Endothelial cell of umbilical vein (primary cell): Measurements from ENCODE around the gene RANGAP1. TPM values are rescaled to one million over a fixed set of nuclear protein-coding genes. Genes with fewer than 3 reads are reported as not detected.

Source experiments
- BruUV-seq: library from RNA; stranded (reverse); fragments of 400-500 nt; replicated peaks from 2 replicates; lab custom pipeline; 2021; lab: Mats Ljungman, UMichigan
- CTCF ChIA-PET: fragments of 300-600, 350-600 bp; sonication (Branson Sonifier 250); formaldehyde crosslinking; loops from one replicate; lab custom pipeline; 2021; ENCODE audit warnings: antibody characterized with exemption, inconsistent platforms; lab: Charles Lee
- POLR2A ChIA-PET: fragments of 300-600, 350-600 bp; sonication (Branson Sonifier 250); formaldehyde crosslinking; loops from one replicate; lab custom pipeline; 2021; ENCODE audit warnings: antibody characterized with exemption, inconsistent platforms; lab: Charles Lee
- DNase-seq: peaks from one replicate; pipeline ENCODE4 v3.0.0-alpha.2; 2011; ENCODE audit warnings: low read depth, low spot score
- FAIRE-seq: peaks from 2 replicates; lab custom pipeline; 2011; peaks lifted over from hg19 to GRCh38; lab: Jason Lieb, UNC
- H2AFZ ChIP-seq: 2 replicates; pipeline ENCODE4 v1.6.0; 2012; ENCODE audit warnings: low read depth, low read length, control low read depth, inconsistent platforms
- H3K27ac ChIP-seq: 2 replicates; pipeline ENCODE4 v1.5.1; 2011; ENCODE audit warnings: low read depth, mild to moderate bottlenecking, control low read depth, low read length, moderate library complexity; ENCODE audit not compliant: insufficient read depth
- H3K27me3 ChIP-seq, 2 experiments: 2 replicates each; pipeline versions ENCODE4 v1.6.0 to v1.6.1; 2011; ENCODE audit warnings: low read length in 2 of 2, mixed read lengths in 1 of 2; ENCODE audit not compliant: control insufficient read depth in 2 of 2, insufficient read depth in 2 of 2
- H3K36me3 ChIP-seq, 2 experiments: 2 replicates in 1 of 2; 3 replicates in 1 of 2; pipeline ENCODE4 v1.5.1; 2011; ENCODE audit warnings: low read length in 2 of 2, mild to moderate bottlenecking in 1 of 2, moderate library complexity in 1 of 2; ENCODE audit not compliant: control insufficient read depth in 2 of 2, insufficient read depth in 2 of 2; ENCODE audit errors: extremely low read depth in 1 of 2
- H3K4me1 ChIP-seq: 3 replicates; pipeline ENCODE4 v1.5.1; 2011; ENCODE audit warnings: mild to moderate bottlenecking, low read length; ENCODE audit not compliant: control insufficient read depth, insufficient read depth; ENCODE audit errors: extremely low read depth
- H3K4me2 ChIP-seq: 2 replicates; pipeline ENCODE4 v1.6.1; 2011; ENCODE audit warnings: low read length, control low read depth, mixed read lengths; ENCODE audit not compliant: insufficient read depth
- H3K4me3 ChIP-seq, 3 experiments: fragments of 200-600 bp in 1 of 3; sonication (generic), shearing (Covaris generic) in 1 of 3; replicated peaks in 1 of 3; 2 replicates each; pipeline ENCODE4 v1.5.1; 2011 to 2016; ENCODE audit warnings: control low read depth in 3 of 3, low read length in 3 of 3, mild to moderate bottlenecking in 2 of 3, inconsistent platforms in 1 of 3, low read depth in 1 of 3, moderate library complexity in 1 of 3; ENCODE audit not compliant: insufficient read depth in 1 of 3
- H3K79me2 ChIP-seq: 2 replicates; pipeline ENCODE4 v1.6.0; 2012; ENCODE audit warnings: low read length, inconsistent platforms; ENCODE audit not compliant: control insufficient read depth, insufficient read depth
- H3K9ac ChIP-seq: replicated peaks from 2 replicates; pipeline ENCODE3; 2011; ENCODE audit warnings: low read length, control low read depth; ENCODE audit not compliant: insufficient read depth; ENCODE audit errors: extremely low read depth
- H3K9me1 ChIP-seq: replicated peaks from 3 replicates; pipeline ENCODE4 v1.6.0; 2011; ENCODE audit warnings: mild to moderate bottlenecking, low read length; ENCODE audit not compliant: control insufficient read depth, insufficient read depth; ENCODE audit errors: extremely low read depth
- H3K9me3 ChIP-seq: replicated peaks from 2 replicates; pipeline ENCODE4 v1.5.1; 2012; ENCODE audit warnings: low read length, inconsistent platforms; ENCODE audit not compliant: control insufficient read depth, insufficient read depth
- H4K20me1 ChIP-seq: replicated peaks from 2 replicates; pipeline ENCODE3; 2011; ENCODE audit warnings: mild to moderate bottlenecking, low read length; ENCODE audit not compliant: control insufficient read depth, insufficient read depth; ENCODE audit errors: extremely low read depth
- EZH2 ChIP-seq: IDR thresholded peaks from 2 replicates; pipeline ENCODE4 v1.6.1; 2012; ENCODE audit warnings: borderline replicate concordance, low read depth, mild to moderate bottlenecking, moderate library complexity, low read length, inconsistent platforms; ENCODE audit not compliant: severe bottlenecking
- FOS ChIP-seq: IDR thresholded peaks from 2 replicates; pipeline ENCODE4 v1.6.1; 2011; ENCODE audit warnings: mild to moderate bottlenecking, low read length, moderate library complexity, borderline replicate concordance; ENCODE audit not compliant: insufficient read depth
- GATA2 ChIP-seq: IDR thresholded peaks from 2 replicates; pipeline ENCODE4 v1.7.0; 2011; ENCODE audit warnings: low read depth, mild to moderate bottlenecking, moderate library complexity, mixed read lengths, low read length; ENCODE audit not compliant: insufficient read length, insufficient read depth
- JUN ChIP-seq: IDR thresholded peaks from 2 replicates; pipeline ENCODE4 v1.6.1; 2011; ENCODE audit warnings: borderline replicate concordance, low read depth; ENCODE audit not compliant: insufficient read length, insufficient read depth
- MYC ChIP-seq: IDR thresholded peaks from one replicate; pipeline ENCODE4 v1.6.1; 2011; ENCODE audit warnings: mild to moderate bottlenecking, low read depth, low read length
- POLR2A ChIP-seq: IDR thresholded peaks from 2 replicates; pipeline ENCODE4 v1.6.1; 2012; ENCODE audit warnings: low read depth, mild to moderate bottlenecking, control low read depth, low read length
- POLR2AphosphoS5 ChIP-seq: IDR thresholded peaks from 2 replicates; pipeline ENCODE4 v1.6.1; 2012; ENCODE audit warnings: low read depth, mild to moderate bottlenecking, control low read depth, low read length, moderate library complexity; ENCODE audit not compliant: insufficient read depth
- dilution Hi-C: fragments of 300-500 bp; cut with MboI; formaldehyde crosslinking; loops from one replicate; pipeline ENCODE4 v1.15.0; 2019; ENCODE audit warnings: low sequenced_read_pairs; ENCODE audit not compliant: extremely low pct_ligation_motif_present
- intact Hi-C: fragments of 100-400 bp; cut with micrococcal nuclease; formaldehyde crosslinking; loops from one replicate; pipeline ENCODE4 v1.10.0; 2022
- polyA plus RNA-seq, 4 experiments: library from polyadenylated mRNA; depleted of rRNA in 3 of 4; stranded (reverse) in 3 of 4; unstranded in 1 of 4; fragments of >200 nt; gene quantifications; 2 replicates each; pipeline versions ENCODE4 v1.2.1 to v1.2.3, GENCODE V29; 2011 to 2012; ENCODE audit warnings: missing spikeins in 1 of 4
- total RNA-seq: library from RNA; stranded (reverse); gene quantifications from 2 replicates; pipeline ENCODE4 v1.2.3, GENCODE V29; 2021
- TF ChIP-seq, protein P1 (sequence below), 2 donors: IDR thresholded peaks; 1 replicate in 1 of 2; 2 replicates in 1 of 2; pipeline ENCODE4 v1.5.1; 2011; ENCODE audit warnings: low read length in 2 of 2, mild to moderate bottlenecking in 2 of 2, moderate library complexity in 2 of 2, control low read depth in 1 of 2, inconsistent platforms in 1 of 2, low read depth in 1 of 2; ENCODE audit not compliant: insufficient read depth in 1 of 2; ENCODE audit errors: extremely low read depth in 1 of 2
- TF ChIP-seq, protein P2 (sequence below): IDR thresholded peaks from 2 replicates; pipeline ENCODE4 v1.6.1; 2011; ENCODE audit not compliant: insufficient read depth, insufficient read length

The RANGAP1 gene
- total and polyA plus RNA-seq, 2 donors (not counting 3 experiments of a cell fraction or from before 2014, with no cell fraction given) = 169 to 182 TPM

DNA sequence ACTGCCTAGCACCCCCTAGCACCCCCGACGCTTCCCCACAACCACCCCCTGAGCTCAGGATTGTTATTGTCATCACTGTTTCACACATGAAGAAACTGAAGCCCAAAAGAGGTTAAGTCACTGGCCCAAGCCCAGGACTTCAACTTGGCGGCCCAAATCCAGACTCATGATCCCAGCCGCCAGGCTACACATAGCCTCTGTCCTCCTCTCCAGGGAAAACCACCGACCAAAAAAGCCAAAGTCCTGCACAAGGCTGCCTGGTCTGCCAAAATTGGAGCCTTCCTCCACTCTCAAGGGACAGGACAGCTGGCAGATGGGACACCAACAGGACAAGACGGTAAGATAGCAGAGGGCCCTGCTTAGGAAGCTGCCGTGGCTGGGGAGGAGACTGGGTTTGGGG, 70.1 kb downstream of the RANGAP1 start:
- H3K27ac ChIP-seq = no peak overlapping the region
- FAIRE-seq = no peak
- BruUV-seq = no TSS peak
- ChIA-PET POLR2A (no interaction called here), CTCF (interaction anchor here (1.3 to 1.5 kb wide), 2 partner anchors 9 to 14 kb away, joined by 4 to 6 read pairs; no protein-coding TSS in a partner anchor)
- intact Hi-C loops = loop anchor here (2.0 kb wide), 1 partner anchor 15 kb away; no protein-coding TSS in a partner anchor
- H3K9ac ChIP-seq = no peak overlapping the region
- no peak overlapping the region for H2AFZ ChIP-seq
- H4K20me1 ChIP-seq = no peaks in the 10 kb centered on the region
- H3K4me2 ChIP-seq = no peak overlapping the region
- H3K27me3 ChIP-seq = no peaks in the 10 kb centered on the region
- no peaks in the 10 kb centered on the region for H3K79me2 ChIP-seq
- H3K4me3 ChIP-seq = no peak overlapping the region
- peaks cover 0 to 6% of the 10 kb centered on the region in 2 experiments for H3K36me3 ChIP-seq
- DNase-seq = no peak
- H3K9me1 ChIP-seq = no peaks in the 10 kb centered on the region
- no peak for TF ChIP-seq EZH2
- TF ChIP-seq, protein P1, sequence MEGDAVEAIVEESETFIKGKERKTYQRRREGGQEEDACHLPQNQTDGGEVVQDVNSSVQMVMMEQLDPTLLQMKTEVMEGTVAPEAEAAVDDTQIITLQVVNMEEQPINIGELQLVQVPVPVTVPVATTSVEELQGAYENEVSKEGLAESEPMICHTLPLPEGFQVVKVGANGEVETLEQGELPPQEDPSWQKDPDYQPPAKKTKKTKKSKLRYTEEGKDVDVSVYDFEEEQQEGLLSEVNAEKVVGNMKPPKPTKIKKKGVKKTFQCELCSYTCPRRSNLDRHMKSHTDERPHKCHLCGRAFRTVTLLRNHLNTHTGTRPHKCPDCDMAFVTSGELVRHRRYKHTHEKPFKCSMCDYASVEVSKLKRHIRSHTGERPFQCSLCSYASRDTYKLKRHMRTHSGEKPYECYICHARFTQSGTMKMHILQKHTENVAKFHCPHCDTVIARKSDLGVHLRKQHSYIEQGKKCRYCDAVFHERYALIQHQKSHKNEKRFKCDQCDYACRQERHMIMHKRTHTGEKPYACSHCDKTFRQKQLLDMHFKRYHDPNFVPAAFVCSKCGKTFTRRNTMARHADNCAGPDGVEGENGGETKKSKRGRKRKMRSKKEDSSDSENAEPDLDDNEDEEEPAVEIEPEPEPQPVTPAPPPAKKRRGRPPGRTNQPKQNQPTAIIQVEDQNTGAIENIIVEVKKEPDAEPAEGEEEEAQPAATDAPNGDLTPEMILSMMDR (IDR thresholded peaks at IDR 0.05; ENCODE audit: extremely low read depth in 1 of 2, insufficient read depth in 1 of 2, low read depth in 1 of 2, low read length in 2 of 2) = no peak
- TF ChIP-seq, protein P2, sequence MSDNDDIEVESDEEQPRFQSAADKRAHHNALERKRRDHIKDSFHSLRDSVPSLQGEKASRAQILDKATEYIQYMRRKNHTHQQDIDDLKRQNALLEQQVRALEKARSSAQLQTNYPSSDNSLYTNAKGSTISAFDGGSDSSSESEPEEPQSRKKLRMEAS = no peak
- TF ChIP-seq MYC = no peak
- dilution Hi-C loops = no loop called here
- H3K4me1 ChIP-seq = peaks cover 12% of the 10 kb centered on the region
- H3K9me3 ChIP-seq = no peaks in the 10 kb centered on the region

DNA sequence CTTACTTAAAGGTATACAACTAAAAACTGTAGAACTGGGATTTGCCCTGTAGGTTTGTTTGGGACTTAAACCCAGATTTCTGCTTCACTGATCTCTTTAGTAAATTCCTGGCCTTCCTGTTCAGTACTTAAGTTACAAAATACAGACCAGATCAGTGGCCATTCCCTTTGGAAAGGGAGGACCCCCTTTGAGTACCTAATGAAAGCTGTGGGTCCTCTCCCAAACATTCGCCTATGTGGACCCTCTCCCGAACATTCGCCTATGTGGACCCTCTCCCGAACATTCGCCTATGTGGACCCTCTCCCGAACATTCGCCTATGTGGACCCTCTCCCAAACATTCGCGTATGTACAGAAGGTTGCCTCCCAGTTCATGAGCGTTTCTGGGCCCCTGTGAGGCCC, 70.6 kb downstream of the RANGAP1 start:
- Histone ChIP-seq H3K9me3 (no peaks in the 10 kb centered on the region), H3K27ac (no peak overlapping the region), H3K4me3 (no peak overlapping the region), H3K79me2 (no peaks in the 10 kb centered on the region), H2AFZ (no peak overlapping the region), H3K9ac (no peak overlapping the region), H3K4me2 (no peak overlapping the region), H3K4me1 (peaks cover 12% of the 10 kb centered on the region), H4K20me1 (no peaks in the 10 kb centered on the region), H3K27me3 (no peaks in the 10 kb centered on the region), H3K36me3 (peaks cover 2 to 7% of the 10 kb centered on the region in 2 experiments), H3K9me1 (no peaks in the 10 kb centered on the region)
- no TSS peak for BruUV-seq
- intact Hi-C loops = no loop called here
- dilution Hi-C loops = no loop called here
- FAIRE-seq (no peak), DNase-seq (no peak)
- TF ChIP-seq FOS = no peak
- TF ChIP-seq EZH2 = no peak
- no peak for TF ChIP-seq POLR2A
- TF ChIP-seq JUN = no peak
- no peak for TF ChIP-seq GATA2
- TF ChIP-seq, protein P1 (IDR thresholded peaks at IDR 0.05; ENCODE audit: extremely low read depth in 1 of 2, insufficient read depth in 1 of 2, low read depth in 1 of 2, low read length in 2 of 2) = no peak
- TF ChIP-seq, protein P2 = no peak
- TF ChIP-seq POLR2AphosphoS5 = no peak
- ChIA-PET POLR2A (no interaction called here), CTCF (interaction anchor here (1.1 to 1.6 kb wide), 2 partner anchors 16 to 22 kb away, joined by 3 read pairs; no protein-coding TSS in a partner anchor)
